GM10248 (cell line): Measurements from ENCODE around the gene SH3RF3.

Source experiments
- CTCF ChIA-PET: fragments of 300-600 bp; sonication (Branson Sonifier 250); formaldehyde crosslinking; extraction: SDS; loops from one replicate; lab custom pipeline; 2021; ENCODE audit warnings: antibody characterized with exemption; lab: Yijun Ruan, JAX
- POLR2A ChIA-PET: fragments of 350-650 bp; sonication (Branson Sonifier 250); formaldehyde crosslinking; extraction: SDS; loops from one replicate; lab custom pipeline; 2020; ENCODE audit warnings: antibody characterized with exemption; lab: Yijun Ruan, JAX
- DNase-seq: peaks from one replicate; pipeline ENCODE4 v3.0.0; 2012; ENCODE audit errors: extremely low spot score
- TF ChIP-seq, protein P1 (sequence below): IDR thresholded peaks from 2 replicates; pipeline ENCODE4 v1.5.1; 2012; ENCODE audit warnings: mild to moderate bottlenecking, low read depth; ENCODE audit errors: extremely low read depth, missing control alignments, control extremely low read depth

The SH3RF3 gene

DNA sequence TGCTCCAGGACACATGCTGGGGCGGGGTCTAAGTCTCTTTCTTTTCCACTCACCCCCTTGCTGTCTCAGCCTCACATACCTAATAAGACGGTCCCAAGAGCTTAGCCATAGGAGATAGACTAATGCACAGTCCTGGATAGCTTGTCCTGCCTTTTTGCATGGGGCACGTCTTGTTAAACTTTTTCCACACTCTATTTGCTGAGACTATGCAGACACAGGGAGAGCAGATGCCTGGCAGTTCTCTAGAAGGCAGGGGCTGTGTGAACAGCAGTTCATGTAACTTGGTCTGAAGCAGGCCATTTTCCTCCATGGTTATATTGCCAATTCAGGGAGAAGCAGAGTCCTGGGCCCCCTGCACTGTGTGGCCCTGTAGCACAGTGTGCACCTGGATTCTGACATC, 342.7 kb downstream of the SH3RF3 start:
- TF ChIP-seq, protein P1, sequence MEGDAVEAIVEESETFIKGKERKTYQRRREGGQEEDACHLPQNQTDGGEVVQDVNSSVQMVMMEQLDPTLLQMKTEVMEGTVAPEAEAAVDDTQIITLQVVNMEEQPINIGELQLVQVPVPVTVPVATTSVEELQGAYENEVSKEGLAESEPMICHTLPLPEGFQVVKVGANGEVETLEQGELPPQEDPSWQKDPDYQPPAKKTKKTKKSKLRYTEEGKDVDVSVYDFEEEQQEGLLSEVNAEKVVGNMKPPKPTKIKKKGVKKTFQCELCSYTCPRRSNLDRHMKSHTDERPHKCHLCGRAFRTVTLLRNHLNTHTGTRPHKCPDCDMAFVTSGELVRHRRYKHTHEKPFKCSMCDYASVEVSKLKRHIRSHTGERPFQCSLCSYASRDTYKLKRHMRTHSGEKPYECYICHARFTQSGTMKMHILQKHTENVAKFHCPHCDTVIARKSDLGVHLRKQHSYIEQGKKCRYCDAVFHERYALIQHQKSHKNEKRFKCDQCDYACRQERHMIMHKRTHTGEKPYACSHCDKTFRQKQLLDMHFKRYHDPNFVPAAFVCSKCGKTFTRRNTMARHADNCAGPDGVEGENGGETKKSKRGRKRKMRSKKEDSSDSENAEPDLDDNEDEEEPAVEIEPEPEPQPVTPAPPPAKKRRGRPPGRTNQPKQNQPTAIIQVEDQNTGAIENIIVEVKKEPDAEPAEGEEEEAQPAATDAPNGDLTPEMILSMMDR: no peak
- ChIA-PET POLR2A (no interaction called here), CTCF (no interaction called here)
- no peak for DNase-seq

DNA sequence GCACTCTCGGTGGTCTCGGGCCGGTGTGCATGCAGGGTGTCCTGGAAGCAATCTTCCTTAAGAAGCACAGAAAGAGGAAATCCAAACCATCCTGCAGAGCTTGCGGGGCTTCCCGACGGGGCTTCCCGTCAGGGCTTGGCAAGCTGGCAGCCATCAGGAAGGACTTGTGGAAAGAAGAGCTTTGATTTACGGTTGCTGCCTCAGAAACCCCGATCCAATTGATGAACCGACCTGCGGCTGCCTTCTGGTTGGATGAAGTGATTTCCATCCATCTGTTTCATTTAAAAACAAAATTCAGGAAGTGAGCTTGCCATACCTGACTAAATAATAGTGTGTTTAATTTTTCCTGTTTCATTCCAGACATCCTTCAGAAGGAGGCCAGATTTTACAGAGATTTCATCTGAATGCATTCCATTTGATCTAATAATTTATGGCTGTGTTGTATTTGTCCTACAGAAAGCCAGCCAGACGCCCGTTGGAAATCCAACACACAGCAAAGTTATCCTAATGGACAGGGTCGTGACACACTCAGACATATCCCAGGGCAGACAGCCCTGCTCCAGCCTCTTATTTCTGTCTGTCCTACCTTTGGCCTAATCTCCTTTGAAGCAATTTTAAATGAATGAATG, 343.4 kb downstream of the SH3RF3 start:
- ChIA-PET CTCF (no interaction called here), POLR2A (no interaction called here)
- DNase-seq: no peak
- TF ChIP-seq, protein P1: no peak

DNA sequence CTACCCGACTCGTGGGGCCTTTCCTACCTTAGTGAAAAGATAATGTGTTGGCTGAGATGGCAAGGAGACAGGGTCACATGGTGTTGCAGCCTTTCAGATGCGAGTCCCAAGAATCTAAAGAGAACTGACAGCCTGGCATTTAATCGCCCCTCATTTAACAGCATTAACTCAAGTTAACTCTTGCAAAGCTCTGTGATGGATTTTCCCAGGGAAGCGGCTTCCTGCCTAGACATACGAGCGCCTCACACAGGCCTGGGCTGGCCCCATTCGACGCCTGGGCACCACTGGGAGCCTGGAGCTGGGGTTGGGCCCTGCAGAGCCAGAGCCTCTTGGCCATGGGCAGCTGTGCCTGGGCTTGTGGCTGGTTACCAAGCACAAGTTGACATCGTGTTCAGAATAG, 344.0 kb downstream of the SH3RF3 start:
- CTCF ChIA-PET: no interaction called here

DNA sequence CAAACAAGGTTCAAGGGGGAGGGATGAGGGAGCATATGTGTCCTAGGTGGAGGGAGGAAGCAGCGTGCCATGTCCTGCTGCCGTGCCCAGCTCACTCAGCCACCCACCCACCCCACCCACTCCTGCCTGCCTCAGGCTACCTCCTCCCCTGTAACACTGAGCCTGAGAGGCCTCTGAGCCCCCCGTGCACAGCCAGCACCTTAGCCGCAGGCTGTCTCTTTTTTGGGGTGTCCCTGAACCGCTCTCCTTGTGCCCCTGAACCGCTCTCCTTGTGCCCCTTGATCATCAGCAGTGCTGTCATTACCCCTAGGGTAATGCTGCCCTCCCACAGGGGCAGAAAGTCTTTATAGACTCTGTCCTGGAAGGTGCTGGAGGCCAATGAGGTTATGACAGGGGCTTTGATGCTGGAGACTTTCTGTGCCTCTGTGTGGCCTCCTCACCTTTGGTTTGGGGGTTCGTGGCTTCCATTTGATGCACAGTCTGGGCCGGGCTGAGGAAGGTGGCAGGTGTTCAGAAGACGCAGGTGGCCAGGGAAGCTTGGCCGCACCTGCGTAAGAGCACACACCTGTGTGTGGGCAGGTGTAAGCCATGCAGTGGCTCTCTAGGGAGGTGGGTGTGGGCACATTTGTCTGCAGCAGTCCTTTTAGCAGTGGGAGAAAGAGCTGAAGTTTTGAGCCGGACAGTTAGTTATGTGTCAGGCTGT, 344.8 kb downstream of the SH3RF3 start:
- CTCF ChIA-PET: no interaction called here
- TF ChIP-seq, protein P1: no peak
- POLR2A ChIA-PET: no interaction called here
- no peak for DNase-seq

More for the DNA sequence above, 344.0 kb downstream of the SH3RF3 start:
- DNase-seq: no peak
- TF ChIP-seq, protein P1: no peak
- POLR2A ChIA-PET: no interaction called here

DNA sequence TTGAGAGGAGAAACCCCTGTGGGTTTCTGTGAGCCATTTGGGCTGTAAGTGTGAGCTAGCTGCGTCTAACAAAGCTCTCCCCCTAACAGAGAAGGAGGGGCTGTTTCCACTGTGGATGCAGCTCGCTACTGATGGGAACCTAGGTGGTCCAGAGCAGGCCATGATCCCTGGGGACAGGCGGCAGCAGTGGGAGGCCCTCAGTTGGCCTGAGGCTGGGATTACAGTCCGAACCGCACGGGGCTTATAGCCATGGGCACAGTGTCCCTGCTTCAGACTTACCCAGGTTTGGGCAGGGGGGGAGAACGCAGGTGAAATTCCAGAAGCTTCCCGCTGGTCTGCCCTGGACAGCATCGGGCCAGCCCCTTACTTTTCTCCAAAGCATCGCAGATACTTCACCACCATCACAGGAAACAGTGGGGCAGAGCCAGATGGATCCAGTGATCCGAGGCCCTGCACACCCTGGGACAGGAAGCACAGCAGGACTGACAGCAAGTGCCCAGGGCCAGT, 345.4 kb downstream of the SH3RF3 start:
- TF ChIP-seq, protein P1: no peak
- ChIA-PET POLR2A (no interaction called here), CTCF (no interaction called here)
- no peak for DNase-seq

DNA sequence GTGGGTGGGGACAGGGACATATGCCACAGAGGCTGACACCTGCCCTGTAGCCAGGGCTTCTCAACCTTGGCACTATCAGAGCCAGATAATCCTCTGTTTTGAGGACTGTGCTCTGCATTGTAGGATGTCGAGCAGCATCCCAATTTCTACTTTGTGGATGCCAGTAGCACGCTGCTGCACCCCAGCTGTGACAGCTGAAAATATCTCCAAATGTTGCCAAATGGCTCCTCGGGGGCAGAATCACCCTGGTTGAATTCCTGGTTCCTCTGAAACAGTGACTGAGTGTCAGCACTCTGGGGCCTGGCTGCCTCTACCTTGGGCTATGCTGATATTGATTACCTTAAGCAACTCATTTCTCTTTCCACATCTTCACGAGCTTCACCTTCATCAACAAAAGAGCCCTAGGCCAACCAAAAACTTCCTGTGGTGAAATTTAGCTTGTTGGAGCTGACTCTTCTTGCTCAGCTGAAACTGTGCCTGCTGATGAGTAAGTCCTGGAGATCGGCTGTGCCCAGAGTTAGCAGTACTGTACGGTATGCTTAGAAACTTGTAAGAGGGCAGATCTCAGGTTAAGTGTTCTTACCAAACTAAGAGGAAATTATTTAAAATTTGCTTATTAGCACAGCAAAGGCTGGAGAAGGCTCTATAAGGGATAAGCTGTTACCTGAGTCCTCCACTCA, 346.7 kb downstream of the SH3RF3 start:
- no peak for DNase-seq
- POLR2A ChIA-PET: no interaction called here
- CTCF ChIA-PET: interaction anchor here (0.6 kb wide), 1 partner anchor 31 kb away, joined by 3 read pairs; no protein-coding TSS in a partner anchor
- TF ChIP-seq, protein P1: no peak
